Measurements from ENCODE around the gene BUD23.
"Not testable (repeated sequence)": the region's sequence is repeated elsewhere in the genome, so short reads cannot be mapped to it uniquely, and the experiment has no call there.

BUD23 gene

DNA sequence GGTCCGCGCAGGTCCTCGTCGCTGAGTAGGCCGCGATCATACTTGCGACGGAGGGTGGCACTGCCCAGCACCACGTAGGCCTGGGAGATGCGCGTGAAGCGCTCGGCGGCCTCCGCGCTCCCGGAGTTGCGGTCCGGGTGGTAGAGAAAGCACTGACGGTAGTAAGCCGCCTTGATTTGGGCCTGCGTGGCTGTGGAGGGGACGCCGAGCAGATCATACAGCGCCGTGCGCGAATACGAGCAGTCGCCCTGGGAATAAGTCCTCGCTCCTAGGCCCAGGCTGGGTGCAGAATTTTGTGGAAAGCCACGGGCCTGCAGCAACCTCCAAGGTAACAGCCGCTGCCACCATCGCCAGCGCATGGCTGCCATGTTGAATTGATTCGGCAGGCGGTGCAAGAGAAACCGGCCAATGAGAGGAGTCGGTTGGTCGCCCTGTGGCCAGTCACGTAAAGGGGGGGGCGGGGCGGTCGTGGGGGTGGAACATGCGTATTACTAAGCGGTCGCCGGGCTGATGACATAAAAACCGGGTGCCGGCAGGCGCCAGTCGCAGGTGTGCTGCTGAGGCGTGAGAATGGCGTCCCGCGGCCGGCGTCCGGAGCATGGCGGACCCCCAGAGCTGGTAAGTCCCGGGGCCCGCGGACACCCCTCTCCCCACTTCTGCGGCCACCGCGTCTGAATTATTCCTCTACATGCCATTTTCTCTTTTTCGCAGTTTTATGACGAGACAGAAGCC is at the start of gene BUD23, which contains the start of gene DNAJC30:
BUD23 (plus strand) TSS at position 542 of the 732 bp plus-strand sequence; CDS start at position 571, 29 bp downstream.
DNAJC30 (minus strand) TSS at position 398 of the 732 bp plus-strand sequence; CDS start at position 368, 30 bp downstream.
- DNase-seq, result peak; percentile 94

GRCh38 chr7:73633844-73634243 is 49.6 kb upstream of the BUD23 start:
- DNase-seq, result no peak

DNA sequence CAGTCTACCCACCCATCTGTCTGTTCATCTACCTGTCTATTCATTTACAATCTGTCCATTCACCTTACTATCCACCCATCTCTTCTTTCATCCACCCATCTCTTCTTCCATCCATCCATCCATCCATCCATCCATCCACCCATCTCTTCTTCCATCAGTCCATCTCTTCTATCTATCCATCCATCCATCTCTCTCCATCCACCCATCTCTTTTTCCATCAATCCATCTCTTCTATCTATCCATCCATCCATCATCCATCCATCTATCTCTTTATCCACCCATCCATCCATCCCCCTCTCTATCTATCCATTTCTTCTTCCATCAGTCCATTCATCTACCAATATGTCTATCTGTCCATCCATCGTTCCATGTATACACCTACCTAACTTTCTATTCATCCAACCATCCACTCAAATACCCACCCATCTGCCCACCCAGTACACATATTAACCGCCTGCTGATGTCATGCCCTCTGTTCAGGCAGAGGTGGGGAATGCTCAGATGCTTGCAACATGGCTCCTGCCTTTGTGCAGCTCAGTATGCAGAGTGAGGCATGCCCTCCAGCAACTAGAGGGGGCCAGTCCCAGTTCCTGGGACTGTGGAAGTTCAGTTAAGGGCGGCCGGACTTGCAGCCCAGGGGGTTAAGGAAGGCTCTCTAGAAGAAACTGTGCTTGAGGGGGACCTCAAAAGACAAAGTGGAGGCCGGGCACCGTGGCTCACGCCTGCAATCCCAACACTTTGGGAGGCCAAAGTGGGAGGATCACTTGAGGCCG is 47.8 kb upstream of the BUD23 start:
- DNase-seq, result no peak

DNA sequence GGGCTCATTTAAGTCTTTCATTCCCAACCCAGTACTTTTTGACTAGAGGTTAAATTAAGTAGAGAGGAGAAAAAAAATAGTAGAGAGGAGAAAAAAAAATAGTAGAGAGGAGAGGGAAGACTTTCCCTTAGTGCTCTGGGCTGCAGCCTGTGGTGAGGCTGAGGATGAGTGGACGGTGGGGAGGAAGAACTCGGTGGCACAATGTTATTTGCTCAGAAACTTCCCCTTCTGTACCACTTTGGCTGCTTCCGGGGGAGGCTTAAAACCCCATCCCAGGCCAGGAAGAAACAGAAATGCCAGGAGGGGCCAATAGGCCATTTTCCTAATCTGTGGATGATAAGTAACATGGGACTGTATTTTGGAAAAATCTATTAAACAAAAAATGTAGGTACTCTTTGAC is 44.5 kb upstream of the BUD23 start:
- DNase-seq, result no peak

DNA sequence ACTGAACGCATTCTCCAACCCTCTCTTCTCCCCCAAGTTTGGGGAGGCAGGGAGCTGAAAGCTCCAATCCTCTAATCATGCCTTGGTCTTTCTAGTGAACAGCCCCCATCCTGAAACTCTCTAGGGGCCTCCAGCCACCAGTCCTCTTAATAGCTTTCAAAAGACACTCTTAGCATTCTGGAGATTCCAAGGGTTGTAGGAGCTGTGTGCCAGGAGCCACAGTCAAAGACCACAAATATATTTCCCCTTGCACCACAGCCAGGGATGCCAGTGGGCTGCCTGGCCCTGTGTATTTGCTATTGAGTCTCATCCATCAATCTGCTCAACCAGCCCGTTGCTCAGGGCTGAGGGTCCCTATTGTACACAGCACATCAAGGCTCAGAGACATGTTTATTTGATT is 40.6 kb upstream of the BUD23 start:
- DNase-seq, result no peak

- DNase-seq, result no peak
Observed at GRCh38 chr7:73644688-73645286, 38.6 kb upstream of the BUD23 start.

DNA sequence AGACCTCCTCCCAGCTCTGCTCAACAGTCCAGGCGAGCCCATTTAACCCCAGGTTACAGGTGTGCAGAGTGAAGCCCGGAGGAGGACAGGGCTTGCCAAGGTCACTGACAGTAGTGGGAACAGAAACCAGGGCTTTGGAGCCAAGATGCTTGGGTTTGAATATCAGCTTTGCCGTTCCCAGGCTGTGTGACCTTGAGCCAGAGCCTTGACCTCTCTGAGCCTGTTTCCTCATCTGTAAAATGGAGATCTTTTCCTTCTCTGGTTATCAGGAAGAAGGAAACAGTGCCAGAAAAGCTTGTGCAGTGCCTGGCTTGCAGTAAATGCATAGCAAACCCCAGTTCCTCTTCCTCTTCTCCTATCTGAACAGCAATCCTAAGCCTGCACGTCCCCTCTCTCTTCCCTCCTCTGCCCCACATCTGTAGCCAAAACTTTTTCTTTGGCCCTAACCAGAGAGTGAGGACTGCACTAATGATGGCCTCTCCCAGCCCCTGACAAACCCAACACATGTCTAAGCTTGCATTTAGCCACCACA is 37.7 kb upstream of the BUD23 start:
- DNase-seq, result no peak

- no peak for DNase-seq
Observed at GRCh38 chr7:73646785-73647724, 36.3 kb upstream of the BUD23 start.

GRCh38 chr7:73647725-73648592 is 35.4 kb upstream of the BUD23 start:
- DNase-seq, result no peak

GRCh38 chr7:73648593-73649332 is 34.6 kb upstream of the BUD23 start:
- DNase-seq, result no peak

- no peak for DNase-seq
Observed at GRCh38 chr7:73649576-73649975, 33.8 kb upstream of the BUD23 start.

DNA sequence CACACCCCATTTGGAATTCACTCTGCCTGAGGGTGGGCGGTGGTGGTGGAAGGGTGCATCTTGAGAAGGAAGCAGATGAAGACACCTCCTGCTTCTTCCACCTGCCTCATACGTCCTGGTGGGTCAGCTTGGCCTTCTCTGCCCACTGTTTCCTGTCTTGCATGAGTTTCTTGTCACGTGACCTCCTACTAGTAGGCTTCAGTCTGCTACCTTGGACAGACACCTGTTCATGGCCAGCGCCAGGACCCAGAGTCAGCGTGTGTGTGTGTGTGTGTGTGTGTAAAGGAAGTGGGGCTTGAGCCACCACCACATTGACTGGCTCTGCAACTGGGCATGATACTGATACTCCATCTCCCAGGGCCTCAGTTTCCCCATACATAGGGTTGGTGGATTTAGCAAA is 32.9 kb upstream of the BUD23 start:
- DNase-seq, result no peak

DNA sequence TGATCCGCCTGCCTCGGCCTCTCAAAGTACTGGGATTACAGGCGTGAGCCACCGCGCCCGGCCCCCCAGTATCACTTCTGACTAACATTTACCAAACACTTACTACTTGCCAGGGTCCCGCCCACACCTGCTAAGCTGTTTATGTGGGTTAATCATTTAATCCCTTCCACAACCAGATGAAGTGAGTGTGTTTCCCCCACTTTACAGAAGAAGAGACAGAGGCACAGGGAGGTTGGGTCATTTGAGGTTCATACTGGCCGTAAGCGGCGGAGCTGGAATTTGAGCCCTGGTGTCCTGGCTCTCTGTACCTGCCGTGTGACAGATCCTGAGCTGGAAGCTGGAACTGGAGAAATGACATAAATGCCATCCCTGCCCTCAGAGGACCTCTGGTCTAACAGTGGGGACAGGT is 30.9 kb upstream of the BUD23 start:
- no peak for DNase-seq

DNA sequence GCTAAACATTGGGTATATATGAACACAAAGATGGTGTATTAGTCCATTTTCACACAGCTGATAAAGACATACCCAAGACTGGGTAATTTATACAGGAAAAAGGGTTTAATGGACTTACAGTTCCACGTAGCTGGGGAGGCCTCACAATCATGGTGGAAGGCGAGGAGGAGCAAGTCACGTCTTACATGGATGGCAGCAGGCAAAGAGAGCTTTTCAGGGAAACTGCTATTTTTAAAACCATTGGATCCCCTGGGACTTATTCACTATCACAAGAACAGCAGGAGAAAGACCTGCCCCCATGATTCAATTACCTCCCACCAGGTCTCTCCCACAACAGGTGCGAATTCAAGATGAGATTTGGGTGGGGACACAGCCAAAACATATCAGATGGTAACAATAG is 28.1 kb upstream of the BUD23 start:
- not testable (repeated sequence) for DNase-seq

DNA sequence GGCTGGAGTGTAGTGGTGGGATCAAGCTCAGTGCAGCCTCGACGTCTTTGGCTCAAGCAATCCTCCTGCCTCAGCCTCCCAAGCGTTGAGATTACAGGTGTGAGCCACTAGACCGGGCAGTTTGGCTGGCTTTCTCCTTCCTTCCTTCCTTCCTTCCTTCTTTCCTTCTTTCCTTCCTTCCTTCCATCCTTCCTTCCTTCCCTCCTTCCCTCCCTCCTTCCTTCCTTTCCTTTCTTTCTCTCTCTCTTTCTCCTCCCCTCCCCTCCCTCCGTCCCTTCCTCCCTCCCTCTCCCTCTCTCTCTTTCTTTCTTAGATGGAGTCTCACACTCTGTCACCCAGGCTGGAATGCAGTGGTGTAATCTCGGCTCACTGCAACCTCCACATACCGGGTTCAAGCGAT is 23.4 kb upstream of the BUD23 start:
- DNase-seq, result no peak

- DNase-seq, result not testable (repeated sequence)
Observed at GRCh38 chr7:73660594-73660993, 22.8 kb upstream of the BUD23 start.

- DNase-seq, result no peak
Observed at GRCh38 chr7:73663033-73663432, 20.4 kb upstream of the BUD23 start.

GRCh38 chr7:73667344-73668102 is 15.9 kb upstream of the BUD23 start, which contains the start of gene VPS37D:
Gene VPS37D, plus strand, starts transcription at chr7:73667831. Its CDS starts 128 bp downstream, at chr7:73667959.
- peak; percentile 81 for DNase-seq

- DNase-seq, result peak; percentile 32
Observed at GRCh38 chr7:73668103-73668885, 15.1 kb upstream of the BUD23 start.

Measured in NCI-H2227 treated with DMSO at 0.1 percent for 48 hours (cell line).